ENCODE results near the gene NUTF2.

DNA sequence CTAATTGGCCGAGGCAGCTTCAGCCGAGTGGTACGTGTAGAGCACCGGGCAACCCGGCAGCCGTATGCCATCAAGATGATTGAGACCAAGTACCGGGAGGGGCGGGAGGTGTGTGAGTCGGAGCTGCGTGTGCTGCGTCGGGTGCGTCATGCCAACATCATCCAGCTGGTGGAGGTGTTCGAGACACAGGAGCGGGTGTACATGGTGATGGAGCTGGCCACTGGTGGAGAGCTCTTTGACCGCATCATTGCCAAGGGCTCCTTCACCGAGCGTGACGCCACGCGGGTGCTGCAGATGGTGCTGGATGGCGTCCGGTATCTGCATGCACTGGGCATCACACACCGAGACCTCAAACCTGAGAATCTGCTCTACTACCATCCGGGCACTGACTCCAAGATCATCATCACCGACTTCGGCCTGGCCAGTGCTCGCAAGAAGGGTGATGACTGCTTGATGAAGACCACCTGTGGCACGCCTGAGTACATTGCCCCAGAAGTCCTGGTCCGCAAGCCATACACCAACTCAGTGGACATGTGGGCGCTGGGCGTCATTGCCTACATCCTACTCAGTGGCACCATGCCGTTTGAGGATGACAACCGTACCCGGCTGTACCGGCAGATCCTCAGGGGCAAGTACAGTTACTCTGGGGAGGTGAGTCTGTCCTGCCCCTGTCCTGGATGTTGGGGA, 62.5 kb downstream of the NUTF2 start:
- TF ChIP-seq, protein P1, sequence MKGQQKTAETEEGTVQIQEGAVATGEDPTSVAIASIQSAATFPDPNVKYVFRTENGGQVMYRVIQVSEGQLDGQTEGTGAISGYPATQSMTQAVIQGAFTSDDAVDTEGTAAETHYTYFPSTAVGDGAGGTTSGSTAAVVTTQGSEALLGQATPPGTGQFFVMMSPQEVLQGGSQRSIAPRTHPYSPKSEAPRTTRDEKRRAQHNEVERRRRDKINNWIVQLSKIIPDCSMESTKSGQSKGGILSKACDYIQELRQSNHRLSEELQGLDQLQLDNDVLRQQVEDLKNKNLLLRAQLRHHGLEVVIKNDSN (CRISPR knock-in tag; IDR thresholded peaks at IDR 0.05), result no peak
- TF ChIP-seq, protein P2, sequence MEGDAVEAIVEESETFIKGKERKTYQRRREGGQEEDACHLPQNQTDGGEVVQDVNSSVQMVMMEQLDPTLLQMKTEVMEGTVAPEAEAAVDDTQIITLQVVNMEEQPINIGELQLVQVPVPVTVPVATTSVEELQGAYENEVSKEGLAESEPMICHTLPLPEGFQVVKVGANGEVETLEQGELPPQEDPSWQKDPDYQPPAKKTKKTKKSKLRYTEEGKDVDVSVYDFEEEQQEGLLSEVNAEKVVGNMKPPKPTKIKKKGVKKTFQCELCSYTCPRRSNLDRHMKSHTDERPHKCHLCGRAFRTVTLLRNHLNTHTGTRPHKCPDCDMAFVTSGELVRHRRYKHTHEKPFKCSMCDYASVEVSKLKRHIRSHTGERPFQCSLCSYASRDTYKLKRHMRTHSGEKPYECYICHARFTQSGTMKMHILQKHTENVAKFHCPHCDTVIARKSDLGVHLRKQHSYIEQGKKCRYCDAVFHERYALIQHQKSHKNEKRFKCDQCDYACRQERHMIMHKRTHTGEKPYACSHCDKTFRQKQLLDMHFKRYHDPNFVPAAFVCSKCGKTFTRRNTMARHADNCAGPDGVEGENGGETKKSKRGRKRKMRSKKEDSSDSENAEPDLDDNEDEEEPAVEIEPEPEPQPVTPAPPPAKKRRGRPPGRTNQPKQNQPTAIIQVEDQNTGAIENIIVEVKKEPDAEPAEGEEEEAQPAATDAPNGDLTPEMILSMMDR (IDR thresholded peaks at IDR 0.05), result no peak
- TF ChIP-seq, protein P3, sequence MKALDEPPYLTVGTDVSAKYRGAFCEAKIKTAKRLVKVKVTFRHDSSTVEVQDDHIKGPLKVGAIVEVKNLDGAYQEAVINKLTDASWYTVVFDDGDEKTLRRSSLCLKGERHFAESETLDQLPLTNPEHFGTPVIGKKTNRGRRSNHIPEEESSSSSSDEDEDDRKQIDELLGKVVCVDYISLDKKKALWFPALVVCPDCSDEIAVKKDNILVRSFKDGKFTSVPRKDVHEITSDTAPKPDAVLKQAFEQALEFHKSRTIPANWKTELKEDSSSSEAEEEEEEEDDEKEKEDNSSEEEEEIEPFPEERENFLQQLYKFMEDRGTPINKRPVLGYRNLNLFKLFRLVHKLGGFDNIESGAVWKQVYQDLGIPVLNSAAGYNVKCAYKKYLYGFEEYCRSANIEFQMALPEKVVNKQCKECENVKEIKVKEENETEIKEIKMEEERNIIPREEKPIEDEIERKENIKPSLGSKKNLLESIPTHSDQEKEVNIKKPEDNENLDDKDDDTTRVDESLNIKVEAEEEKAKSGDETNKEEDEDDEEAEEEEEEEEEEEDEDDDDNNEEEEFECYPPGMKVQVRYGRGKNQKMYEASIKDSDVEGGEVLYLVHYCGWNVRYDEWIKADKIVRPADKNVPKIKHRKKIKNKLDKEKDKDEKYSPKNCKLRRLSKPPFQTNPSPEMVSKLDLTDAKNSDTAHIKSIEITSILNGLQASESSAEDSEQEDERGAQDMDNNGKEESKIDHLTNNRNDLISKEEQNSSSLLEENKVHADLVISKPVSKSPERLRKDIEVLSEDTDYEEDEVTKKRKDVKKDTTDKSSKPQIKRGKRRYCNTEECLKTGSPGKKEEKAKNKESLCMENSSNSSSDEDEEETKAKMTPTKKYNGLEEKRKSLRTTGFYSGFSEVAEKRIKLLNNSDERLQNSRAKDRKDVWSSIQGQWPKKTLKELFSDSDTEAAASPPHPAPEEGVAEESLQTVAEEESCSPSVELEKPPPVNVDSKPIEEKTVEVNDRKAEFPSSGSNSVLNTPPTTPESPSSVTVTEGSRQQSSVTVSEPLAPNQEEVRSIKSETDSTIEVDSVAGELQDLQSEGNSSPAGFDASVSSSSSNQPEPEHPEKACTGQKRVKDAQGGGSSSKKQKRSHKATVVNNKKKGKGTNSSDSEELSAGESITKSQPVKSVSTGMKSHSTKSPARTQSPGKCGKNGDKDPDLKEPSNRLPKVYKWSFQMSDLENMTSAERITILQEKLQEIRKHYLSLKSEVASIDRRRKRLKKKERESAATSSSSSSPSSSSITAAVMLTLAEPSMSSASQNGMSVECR (CRISPR knock-in tag; IDR thresholded peaks at IDR 0.05; ENCODE audit: borderline replicate concordance), result no peak
- TF ChIP-seq, protein P4, sequence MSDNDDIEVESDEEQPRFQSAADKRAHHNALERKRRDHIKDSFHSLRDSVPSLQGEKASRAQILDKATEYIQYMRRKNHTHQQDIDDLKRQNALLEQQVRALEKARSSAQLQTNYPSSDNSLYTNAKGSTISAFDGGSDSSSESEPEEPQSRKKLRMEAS (CRISPR knock-in tag; IDR thresholded peaks at IDR 0.05), result no peak
- no peak for TF ChIP-seq RORB (CRISPR knock-in tag; IDR thresholded peaks at IDR 0.05)
- TF ChIP-seq NR2C2 (CRISPR knock-in tag; IDR thresholded peaks at IDR 0.05), result no peak
- no peak for TF ChIP-seq NFYB (CRISPR knock-in tag; conservative IDR thresholded peaks at IDR 0.05; ENCODE audit: low read depth)
- no peak for TF ChIP-seq RELA (CRISPR knock-in tag; IDR thresholded peaks at IDR 0.05; ENCODE audit: borderline replicate concordance)
- no peak for TF ChIP-seq ELF4 (CRISPR knock-in tag; IDR thresholded peaks at IDR 0.05; ENCODE audit: low read depth)

All from WTC11 (cell line).